Stimulated activated CD4-positive, alpha-beta T cell treated with anti-CD3 and anti-CD28 coated beads, TNF-alpha, amount 100 ng/mL, for 4 hours (primary cell): Measurements from ENCODE around the gene TWIST2.

Experiments used
- DNase-seq, 3 experiments: peaks; one replicate each; pipeline ENCODE4 v3.0.0-alpha.2; 2020; ENCODE audit warnings: low read depth in 3 of 3

TWIST2 gene

DNA sequence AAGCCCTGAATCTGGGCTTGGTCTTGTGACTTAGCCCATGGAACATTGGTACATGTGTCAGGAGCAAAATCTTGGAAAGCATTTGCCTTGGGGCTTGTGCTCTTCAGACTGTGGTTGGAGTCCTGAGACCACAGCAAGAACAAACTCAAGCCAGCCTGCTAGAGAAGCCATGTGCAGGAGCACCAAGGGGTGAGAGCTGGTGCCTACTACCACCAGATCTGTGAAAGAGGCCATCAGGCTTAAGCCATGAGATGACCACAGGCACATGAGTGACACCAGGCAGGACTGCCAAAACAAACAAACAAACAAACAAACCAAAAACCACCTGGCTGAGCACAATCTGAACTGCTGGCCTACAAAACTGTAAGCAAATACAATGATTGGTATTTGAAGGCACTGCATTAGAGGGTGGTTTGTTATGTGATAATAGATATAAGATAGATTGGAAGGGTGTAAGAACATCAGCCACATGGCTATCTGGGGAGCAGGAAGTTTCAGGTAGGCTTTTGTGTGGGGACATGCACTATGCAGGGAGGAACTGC, 9.0 kb upstream of the TWIST2 start:
- no peak for DNase-seq

DNA sequence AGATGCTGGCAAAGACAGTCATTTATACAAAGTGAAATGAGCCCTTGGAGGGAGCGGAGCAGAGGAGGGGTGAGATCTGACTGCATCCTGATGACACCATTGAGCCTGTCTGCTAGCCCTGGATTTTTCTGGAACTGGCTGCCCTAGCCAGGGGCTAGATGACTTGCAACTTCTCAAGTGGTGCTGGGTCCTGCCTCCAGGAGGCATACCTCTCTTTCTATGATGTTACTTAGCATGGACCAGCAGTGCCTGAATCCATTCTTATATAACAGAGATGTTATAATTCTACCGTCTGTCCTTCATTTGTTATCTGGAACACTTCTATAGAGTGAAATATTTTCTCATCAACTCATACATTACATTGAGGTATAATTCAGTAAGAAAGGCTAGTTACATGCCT, 8.5 kb upstream of the TWIST2 start:
- DNase-seq: no peak

DNA sequence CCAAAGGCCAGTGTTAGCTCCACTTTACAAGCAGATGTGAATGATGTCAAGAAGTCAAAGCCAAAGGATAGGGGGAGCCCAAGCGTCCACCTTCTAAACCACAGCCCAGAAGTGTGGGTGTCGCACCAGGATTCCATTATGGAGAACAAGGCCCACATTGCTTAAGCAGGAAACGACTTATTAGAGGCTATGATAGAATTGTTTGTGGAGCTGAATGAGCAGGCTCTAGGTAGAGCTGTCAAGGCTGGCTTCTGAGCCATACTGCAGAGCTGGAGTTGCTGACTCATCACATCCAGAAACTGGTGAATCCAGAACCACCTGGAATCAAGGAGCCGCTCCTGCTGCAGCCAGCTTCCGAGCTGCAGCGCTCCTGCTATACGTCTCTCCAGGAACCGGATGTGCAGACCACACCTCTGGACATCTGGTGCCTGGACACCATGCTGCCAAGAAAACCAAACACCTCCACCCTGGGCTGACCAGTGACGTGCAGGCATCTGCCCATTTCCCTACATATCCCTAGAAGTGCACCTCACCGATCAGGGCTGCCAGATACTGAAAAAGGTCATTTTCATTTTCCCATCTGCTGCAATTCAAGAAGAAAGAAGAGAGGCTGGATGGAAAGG, 6.2 kb upstream of the TWIST2 start:
- DNase-seq: no peak

DNA sequence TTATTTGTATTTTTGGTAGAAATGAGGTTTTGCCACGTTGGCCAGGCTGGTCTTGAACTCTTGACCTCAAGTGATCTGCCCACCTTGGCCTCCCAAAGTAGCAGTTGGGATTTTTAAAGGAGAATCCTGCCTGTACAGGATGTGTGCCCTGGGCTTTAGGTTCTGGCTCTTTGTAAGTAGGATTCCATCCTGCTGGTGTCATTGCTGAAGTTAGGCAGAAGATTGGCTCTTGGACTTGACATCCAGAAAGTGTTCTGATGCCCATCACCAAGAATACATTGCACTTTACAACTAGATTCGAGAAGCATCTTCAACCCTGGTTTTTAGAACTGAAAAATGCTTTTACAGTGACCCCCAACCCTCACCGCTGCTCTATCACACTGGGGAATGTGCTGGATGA, 4.4 kb upstream of the TWIST2 start:
- DNase-seq: no peak

DNA sequence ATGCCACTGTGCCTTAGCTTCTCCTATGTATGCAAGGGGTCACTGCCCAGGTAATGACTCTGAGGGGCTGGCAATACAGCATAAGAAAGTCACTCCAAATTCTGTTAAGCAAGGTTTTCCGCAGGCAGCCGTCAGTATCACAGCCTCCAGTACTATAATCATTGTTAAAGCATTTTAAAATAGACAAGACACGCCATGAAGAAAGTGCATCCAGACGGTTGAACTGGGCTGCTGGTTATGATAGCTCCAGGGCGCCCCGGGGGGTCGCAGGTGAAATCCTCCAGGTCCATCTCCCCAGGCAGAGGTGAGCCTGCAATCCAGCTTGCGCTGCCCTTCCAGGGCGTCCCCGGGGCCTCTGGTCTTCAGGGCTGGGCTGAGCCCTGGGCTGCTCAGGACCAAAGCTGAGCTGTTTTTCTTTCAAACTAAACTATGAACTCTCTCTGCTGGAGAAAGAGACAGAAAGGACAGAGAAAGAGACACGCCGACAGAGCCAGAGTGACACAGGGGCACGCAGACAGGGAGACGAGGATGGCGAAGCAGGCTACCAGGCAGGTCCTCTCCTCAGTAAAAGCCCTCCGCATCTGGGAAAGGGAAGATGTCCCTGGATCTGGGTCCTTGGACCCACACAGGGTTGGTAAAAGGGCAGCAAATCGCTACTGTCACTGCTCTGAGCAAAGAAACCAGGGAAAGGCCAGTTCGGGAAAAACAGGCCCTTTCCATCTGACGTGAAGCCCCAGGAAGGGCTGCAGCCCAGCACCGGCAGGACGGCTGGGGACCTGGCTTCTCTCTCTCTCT, 2.1 kb upstream of the TWIST2 start:
- no peak for DNase-seq

DNA sequence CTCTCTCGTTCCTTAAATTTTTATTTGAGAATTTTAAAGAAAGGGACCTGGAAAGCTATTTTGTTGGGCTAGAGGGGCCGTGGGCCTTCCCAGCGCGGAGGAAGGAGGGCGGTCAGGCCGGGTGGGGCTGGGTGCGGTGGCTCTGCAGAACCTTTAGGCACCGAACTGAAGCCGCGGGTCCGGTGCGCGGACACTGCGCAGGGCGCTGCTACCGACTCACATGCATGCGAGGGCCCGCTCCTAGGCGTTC, 1.6 kb upstream of the TWIST2 start:
- no peak for DNase-seq

DNA sequence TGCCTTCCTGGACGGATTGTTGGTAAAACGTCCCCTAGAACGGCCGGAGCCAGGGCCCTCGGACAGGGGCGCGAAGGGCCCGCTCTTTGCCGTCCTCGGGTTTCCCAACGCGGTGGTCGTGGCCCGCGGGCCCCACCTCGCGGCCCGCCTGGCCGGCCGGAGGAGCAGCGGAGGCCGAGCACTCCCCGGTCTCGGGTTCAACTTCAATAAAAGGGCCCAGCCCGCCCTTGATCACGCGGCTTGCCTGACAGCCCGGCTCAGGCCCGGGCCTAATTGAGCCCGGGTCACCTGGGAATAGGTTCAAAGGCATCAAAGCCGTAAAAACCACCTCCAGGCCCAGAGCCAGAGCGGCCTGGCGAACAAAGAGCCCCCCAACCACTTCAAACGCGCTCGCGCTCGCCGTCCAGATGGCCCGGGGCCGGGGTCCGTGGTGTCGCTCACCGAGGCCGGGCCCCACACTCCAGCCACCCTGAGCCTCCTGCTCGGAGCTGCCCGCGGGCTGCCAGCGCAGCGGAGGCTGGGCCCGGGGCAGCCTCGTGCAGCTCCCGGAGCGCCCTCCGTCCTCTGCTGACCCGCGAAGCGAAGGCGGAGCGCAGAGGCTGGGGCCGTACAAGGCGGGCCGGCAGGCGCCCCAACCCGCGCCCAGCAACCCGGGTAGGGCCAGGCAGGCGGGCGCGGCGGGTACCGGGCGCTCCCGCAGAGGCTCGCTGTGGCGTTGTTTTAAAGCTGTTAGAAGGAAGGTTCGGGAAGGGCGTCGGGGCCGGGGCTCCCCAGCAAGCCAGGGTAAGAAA, 1.1 kb upstream of the TWIST2 start:
- no peak for DNase-seq

DNA sequence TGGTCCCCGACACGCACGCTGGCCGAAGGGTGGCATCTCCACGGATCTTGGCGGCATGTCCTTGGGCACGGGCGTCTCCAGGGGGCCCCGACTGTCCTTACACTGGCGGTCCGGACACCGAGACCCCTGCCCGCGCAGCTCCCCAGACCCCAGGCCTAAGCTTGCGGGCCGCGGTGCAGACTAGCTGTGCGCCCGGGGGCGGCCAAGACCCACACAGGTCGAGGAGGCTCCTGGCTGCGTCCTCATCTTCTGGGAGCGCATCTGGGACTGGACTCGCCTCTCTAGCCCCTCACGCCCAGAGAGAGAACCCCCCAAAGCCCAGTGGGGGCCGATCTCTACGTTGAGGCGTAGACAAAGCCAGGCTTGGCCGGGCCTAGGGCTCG, 475 bp upstream of the TWIST2 start:
- DNase-seq: no peak

DNA sequence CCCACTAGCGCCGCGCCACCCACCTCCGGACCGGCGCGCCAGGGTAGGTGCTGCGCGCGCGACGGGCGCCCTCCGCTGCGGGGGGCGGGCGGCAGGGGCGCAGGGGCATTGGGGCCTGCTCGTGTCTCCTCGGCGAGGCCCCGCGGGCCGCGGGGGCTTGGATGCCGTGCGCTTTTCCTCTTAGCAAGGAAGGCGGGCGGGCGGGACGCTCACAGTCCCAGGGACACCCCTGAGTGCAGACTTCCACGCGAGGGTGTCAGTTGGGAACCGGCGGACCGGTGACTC, 748 bp downstream of the TWIST2 start:
- DNase-seq: no peak

DNA sequence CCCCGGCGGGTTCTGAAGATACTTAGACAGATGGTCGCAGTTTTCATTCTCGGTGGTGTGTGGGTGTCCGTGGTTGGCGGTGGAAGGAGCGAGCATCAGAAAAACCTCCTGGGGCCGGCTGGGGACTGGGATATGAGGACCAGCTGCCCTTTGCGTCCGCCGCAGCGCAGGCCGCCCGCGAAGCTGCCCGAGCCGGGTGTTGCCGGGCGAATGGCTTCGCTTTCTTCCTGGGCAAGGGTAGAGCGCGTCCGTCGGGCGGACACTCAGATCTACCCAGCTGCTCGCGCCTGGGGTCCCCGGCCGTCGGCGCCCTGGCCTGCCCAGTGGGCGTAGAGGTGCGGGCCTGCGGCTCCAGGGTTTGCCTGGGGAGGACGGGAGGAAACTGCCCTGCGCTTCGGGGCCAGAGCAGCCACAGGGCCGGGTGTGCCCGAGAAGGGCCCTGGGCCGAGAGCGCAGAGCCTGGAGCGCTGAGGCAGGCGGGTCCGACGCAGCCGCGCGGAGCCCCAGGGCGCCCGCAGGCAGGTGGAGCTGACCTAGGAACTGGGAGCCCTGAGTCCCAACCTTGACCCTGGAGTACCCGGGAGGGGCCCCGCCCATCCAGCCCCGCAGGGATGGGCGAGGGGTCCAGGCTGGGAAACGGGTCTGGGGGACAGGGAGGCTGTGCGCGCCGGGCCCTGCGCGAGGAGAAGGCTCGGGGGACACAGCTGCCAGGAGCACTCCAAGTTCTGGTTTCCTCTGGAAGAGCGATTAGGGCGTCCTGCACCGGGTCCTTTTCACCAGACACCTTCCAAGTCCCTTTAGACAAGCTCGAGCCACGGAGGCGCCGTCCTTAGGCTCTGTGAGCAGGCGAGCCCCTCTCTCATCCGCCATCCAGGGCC, 1.3 kb downstream of the TWIST2 start:
- no peak for DNase-seq

DNA sequence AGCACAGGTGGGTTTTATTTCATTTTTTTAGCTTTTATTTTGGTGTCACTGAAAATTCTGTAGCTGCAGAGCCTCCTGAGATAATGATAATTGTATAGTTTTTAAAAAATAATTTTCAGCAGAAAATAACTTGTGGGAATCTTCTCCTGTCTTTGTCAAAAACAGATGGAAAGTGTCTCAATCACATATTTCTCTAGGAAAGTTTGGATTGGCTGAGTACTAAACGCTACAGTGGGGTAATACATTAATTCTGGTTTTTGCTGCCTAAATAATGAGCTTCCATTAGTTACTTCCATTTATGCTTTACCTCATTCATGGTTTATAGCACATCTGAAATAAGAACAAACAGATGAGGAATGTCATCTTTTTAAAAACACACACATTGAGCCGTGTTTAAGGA, 2.2 kb downstream of the TWIST2 start:
- DNase-seq: no peak

DNA sequence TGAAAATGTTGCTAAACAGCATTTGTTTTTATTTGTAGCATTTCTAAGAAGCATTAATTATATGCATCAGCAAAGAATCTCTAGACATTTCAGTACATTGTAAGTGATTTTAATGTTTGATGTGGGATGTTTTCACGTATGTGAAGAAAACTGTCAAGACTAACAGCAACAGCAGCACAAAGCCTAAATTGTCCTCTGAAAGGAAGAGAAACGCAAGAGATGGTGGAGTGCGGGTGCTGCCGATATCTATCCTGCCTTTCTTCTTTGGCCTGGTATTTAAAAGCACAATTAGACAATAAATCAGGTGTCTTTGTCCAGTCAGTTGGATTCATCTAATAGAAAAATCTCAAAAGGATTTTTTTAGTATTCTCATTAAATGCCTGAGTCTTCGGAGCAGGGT, 3.1 kb downstream of the TWIST2 start:
- no peak for DNase-seq

DNA sequence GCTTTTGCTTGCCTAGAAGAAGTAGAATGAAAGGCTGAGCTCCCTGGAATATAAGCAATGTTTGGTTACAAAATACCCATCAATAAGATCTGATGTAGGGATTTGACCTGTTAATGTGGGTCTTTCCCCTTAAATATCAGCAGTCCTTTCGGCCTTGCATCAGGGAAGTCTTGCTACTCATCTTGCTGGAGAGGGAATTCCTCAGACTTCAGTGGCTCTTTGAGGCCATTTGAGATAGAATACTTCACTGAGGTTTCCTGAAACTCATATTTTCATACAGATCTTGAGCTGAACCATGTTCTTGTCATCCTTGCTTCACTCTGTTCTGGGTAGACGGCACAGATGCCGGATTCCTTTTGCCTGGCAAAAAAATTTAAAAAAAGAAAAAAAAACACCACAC, 3.9 kb downstream of the TWIST2 start:
- no peak for DNase-seq

DNA sequence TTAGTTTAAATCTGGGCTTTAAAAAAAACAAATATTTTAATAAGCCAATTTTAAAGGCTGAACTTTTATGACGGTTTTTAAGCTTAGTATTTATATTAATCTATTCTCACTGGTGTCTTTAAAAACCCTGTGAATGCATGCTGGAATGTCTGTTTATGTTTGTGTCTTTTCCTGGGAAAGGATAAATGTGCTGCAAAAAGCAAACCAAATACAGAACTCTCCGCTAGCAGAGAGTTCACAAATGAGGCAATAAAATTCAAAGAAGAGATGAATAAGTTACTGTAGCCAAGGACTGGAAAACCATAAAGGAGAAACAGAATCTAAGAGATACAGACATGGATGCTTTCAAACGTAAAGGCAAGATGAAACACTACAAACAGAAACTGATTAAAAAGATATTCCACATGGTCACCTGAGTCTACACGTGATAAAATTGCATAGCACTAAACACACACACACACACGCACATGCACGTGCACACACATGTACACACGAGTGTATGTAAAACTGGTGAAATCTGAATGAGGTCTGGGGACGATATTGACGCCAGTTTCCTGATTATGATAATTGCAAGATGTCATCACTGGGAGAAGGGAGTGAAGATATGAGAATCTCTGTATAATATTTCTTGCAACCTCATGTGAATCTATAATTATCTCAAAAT, 4.5 kb downstream of the TWIST2 start:
- DNase-seq: no peak

DNA sequence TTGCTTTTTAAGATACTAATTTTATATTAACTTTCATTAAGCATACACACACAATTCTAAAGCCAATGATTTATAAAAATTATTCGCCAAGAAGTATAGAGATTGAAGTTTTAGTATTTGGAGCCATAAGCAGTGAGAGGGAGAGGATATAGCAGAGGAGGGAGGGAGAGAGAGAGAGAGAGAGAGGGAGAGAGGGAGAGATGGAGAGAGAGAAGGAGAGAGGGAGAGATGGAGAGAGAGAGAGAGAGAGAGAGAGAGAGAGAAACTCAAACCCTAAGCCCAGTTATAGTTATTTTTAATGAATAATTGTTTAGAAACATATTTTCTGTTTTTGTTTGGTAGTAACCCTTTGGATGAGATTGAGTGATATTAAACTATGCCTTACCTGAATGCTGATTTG, 5.3 kb downstream of the TWIST2 start:
- DNase-seq: no peak

DNA sequence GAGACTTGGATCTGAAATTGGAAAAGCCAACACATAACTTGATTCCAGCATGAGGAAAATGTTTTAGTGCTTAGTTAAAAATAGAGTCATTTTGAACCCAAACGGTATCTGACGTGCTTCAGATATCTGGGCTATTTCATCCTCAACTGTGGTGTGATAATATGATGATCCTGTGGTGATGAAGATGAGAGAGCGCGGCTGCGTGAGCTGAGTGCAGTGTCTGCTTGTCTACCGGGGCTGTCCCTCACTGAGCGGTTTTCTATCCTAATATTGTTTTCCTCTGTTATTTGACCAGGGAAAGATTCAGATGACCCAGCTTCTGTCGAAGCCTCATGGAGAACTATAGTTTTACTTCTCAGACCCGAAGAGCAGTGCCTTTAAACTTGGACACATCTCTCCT, 5.8 kb downstream of the TWIST2 start:
- no peak for DNase-seq

DNA sequence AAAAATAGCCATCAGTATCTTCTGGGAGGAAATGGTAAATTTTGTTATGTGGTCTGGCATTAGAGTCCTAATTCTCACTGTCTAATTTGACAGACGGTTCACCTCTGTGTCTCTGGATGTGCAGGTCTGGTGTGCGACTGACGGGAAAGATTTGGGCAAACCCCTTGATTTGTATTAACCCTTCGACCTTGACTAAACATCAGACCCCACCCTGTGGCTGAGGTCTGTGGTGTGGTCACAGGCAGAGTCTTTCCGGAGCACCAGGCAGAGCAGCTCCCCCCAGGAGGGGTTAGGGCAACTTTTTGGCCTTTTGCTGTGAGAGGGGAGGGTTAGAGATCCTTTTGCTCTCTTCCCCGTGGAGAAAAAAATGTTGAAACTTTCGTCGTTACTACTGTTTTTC, 6.4 kb downstream of the TWIST2 start:
- DNase-seq: no peak

DNA sequence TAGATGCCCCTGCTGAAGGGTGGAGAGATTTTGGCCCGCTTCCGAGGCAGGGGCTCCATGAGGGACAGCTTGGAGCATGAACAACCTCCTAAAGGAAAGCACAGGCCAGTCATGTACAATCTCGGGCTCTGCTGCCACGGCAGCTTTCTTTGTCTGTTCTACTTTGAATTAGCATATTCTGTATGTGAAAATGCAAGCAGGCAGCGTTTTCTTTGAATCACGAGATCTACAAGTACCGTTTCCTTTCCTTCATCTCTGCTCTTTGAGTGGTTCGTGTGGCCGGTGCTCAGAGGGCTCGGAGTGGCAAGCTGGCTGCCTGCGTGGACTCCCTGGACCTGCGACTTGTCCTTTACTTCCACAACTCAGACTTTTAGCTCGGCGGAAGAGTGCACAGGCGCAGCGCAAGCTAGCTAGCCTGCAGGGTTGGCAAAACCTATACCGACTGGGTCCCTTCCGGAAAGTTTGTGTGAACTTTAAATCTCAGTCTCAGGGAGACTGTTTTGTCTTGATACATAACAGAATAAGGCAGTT, 6.9 kb downstream of the TWIST2 start:
- no peak for DNase-seq

DNA sequence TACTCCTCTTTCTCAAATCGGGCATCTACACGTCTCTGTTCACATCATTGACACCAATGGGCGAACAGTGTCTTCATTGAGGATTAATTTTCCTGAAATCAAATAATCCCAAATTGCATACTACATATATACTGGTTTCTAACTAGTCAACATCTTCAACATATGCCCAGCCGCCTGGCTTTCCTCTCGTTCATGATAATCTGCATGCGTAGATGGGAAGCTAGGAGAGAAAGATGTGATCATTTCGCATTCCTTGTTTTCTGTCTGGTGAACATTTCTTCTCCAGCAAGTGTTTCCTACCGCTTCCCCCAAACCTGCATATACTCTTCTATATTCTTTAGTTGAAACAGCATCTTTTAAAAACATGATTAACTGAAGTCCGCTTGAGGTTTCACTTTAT, 7.4 kb downstream of the TWIST2 start:
- DNase-seq: no peak

DNA sequence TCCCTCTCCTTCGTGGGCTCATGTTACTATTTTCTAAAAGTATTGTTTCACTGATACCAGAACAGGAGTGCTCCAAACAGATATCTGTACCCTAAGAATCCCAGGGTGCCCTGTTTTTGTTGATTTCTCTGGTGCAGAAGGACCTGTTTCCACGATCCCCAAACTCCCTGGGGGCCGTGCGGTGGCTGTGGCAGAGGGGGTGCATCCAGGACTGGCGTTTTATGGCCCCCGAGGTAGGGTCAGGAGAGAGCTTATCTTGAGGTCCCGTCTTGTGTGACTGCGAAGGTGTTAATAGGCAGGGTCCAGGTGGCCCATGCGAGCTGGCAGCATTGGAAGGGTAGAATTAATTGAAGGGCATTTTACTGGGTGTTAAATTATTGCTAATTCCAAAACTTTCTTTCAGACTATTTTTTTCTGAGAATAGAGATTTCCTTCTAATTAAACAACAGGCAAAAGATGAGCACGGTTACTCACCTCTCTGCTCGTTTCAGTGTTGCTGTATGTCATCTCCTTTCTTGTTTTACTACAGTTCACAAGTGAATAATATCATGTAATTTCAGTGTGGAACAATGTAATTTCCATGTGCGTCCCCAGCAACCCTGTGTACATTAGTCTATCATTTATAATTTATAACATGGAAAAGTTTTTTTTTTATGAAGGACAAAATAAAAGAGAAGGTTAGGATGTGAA, 8.2 kb downstream of the TWIST2 start:
- DNase-seq: no peak
